NCI-H2081 (cell line): ENCODE results near the gene MROH7.
"Not testable (repeated sequence)": the region's sequence is repeated elsewhere in the genome, so short reads cannot be mapped to it uniquely, and the experiment has no call there.

Experiments used
- DNase-seq, 2 experiments: peaks; one replicate each; lab custom pipeline; 2025; lab: John Stamatoyannopoulos, UW

Gene MROH7

DNA sequence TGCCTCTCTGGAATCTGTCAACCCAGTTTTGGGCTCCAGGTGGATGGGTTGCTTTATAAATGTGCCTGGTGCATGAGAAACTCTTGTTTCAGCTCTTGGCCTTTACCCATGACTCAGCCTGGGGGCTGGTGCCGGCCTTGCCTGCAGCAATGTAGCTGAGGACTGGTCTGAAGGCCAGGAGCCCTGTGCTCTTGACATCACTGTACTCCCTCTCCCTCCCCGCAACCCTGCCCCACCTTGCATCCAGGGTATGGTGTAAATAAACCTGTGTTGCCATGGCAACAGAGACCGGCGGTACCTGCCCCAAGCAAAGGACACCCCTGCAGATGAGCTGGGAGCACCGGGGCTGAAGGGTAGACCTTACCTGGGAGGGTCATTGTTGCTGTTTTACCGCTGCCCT lies 31.5 kb upstream of the MROH7 start:
- DNase-seq = no peak

DNA sequence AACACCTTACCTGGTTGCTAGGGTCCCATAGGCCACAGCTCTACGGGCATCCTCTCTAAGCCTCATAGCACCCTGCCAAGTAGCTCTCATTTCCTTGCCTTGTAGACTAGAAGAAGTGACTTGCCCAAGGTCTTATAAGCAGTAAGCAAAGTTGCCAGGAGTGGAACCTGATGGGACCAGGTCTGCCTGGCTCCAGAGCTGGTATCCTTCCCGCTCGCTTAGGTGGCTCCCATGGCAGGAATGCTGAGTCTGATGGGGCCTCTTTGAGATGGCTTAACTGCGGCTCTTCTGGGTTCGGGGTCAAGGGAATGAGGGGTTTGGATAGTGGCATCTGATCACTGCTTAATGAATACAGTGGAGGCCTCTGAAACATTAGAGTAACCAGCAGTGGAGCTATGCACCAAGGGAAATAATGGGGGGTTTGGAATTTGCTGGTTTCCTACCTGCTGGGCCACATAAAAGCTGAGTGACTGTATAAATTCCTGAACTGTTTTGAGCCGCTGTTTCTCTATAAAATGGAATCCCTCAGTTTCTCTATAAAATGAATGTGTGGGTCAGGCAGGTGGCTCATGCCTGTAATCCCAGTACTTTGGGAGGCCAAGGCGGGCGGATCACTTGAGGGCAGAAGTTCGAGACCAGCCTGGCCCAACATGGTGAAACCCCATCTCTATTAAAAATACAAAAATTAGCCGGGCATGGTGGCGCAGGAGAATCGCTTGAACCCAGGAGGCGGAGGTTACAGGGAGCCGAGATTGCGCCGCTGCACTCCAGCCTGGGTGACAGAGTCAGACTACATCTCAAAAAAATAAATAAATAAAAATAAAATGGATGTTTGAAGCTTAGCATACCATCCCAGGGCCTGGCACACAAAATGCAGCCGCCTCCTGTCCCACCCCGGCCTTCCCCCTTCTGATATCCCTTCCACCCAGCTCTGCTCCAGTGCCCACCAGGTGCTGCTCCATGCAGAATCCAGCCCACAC lies 30.7 kb upstream of the MROH7 start:
- no peak for DNase-seq

DNA sequence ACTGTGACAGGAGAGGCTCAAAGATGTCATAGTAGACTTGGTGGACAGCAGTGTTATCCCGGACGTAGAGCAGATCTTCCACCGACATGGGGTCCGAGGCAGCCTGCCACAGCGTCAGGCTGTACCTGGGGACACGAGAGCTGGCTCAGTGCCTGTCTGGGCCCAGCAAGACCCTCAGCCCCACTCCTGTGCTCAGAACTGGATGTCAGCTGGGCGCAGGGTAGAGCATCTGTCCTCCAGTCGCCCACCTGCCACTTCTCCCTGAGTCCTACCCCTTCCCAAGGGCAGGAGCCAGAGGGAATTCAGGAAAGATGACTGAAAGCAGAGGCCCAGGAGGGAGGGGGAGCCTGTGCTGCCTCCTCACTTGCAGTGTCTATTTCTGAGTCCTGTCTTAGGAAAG lies 30.0 kb upstream of the MROH7 start:
- DNase-seq = no peak

DNA sequence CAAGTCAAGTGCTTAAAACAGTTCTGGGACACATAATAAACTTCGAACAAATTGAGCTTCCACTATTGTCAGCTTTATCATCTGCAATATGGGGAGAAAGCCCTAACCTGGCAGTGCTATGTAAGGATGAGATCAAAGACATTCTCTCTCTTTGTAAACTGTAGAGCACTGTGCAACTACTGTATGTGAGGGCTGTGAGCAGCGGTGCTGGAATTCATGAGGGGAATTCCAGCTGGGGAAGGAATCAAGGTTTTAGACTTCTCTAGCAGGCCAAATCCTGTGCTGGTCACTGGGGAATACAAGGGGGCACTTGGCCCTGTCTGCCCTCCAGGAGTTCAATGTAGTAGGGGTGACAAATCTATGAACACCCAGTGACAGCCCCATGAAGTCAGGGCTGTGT lies 27.6 kb upstream of the MROH7 start:
- no peak for DNase-seq

DNA sequence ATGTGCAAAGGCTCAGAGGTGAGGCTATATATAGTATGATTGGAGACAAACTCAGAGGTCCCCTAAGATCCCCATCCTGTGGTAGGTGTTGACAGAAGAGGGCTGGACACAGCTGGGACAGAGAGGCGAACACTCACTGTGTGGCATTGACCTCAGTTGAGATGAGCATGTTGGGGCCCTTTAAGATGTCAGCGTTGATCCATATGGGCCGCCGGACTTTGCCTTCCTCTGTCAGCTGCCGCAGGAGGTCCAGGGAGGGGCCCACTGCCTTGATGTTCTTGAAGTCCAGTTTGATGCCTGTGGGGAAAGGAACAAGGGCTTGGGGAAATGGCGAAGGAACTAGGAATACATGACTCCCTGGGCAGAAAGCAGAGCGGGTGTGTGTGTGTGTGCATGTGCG lies 27.0 kb upstream of the MROH7 start:
- no peak for DNase-seq

DNA sequence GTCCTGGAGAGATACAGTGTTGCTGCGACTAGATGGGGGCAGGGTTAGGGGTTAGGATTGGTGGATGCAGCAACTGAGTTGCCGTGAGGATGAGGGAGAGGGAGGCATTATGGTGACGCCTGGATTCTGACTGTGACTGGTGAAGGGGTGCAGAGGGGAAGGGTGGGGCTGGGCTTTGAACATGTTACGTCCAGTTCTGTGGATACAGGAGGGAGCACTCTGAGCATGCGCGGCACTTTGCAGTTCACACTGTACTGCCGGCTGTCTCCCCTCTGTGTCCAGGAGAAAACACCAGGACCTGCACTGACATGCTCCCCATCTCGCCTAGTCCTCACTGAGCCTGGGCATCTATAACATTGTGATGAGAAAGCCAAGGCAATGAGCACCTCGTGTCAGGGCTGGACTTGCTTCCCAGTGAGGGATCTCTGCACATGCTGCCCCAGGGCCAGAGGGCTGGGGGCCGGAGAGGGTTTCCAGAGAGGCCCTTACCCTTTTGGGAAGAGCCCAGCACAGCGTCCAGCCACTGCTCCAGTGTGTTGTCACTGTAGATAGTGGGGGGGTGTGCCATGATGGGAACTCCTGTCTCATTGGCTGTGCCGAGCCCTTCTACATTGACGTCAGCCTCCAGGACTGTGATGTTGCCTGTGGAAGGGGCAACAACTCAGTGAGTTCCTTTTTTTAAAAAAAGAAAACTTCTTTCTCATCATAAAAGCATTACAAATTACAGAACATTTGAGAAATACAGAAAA lies 25.9 kb upstream of the MROH7 start:
- DNase-seq = no peak

DNA sequence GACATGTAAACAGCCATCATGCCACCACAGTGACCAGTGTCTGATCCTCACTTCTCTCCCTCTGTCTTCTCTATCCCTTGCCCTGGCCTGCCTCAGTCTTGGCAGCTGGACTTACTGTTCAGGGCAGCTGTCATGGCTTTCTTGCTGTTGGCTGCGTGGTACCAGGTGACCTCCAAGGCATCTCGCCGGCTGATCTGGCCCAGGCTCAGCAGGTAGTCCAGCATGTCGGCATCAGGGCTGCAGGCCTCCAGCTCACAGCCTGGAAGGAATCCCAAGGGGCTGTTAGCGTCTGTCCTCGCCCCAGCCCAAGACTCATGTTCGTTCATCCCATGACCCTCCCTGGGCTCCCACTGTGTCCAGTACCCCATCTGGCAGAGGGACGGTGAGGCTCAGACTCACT lies 21.8 kb upstream of the MROH7 start:
- no peak for DNase-seq

DNA sequence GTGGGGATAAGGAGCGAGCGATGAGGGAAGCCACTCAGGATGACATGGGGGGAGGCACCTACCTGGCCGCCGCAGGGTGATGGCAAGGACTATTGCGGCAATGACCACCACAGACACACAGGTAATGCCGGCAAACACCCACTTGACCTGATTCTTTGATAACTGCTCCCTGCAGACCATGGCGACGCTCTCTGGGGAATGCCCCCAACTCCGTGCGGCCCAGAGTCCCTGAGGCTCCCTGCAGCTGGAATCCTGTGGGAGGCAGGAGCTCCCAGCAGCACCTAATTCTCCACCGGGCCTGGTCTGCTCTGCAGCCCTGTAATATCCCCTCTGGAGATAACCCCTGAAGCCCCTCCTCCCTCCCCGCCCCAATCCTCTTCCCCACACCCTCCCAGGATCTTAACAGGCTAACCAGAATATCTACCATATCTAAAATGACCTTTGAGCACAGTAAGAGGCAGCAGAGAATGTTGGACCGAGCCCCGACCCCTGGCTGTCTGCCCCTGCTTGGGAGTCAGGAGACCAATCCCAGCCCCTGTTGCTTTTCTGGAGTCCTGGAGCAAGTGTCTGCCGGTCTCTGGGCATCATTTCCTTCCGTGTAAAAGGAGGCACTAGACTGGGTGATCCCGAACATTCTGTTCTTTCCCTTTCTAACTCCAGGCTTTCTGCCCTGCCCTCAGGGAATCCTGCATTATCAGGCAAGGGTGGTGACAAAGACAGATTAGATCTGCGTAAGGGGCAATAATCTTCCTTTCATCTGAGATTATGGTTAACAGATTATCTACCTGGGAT lies 18.2 kb upstream of the MROH7 start, which contains the start of gene FAM151A:
TSS of gene FAM151A (minus strand) at position 310 of the 792 bp plus-strand sequence. CDS start at position 180, 130 bp downstream.
- no peak for DNase-seq

DNA sequence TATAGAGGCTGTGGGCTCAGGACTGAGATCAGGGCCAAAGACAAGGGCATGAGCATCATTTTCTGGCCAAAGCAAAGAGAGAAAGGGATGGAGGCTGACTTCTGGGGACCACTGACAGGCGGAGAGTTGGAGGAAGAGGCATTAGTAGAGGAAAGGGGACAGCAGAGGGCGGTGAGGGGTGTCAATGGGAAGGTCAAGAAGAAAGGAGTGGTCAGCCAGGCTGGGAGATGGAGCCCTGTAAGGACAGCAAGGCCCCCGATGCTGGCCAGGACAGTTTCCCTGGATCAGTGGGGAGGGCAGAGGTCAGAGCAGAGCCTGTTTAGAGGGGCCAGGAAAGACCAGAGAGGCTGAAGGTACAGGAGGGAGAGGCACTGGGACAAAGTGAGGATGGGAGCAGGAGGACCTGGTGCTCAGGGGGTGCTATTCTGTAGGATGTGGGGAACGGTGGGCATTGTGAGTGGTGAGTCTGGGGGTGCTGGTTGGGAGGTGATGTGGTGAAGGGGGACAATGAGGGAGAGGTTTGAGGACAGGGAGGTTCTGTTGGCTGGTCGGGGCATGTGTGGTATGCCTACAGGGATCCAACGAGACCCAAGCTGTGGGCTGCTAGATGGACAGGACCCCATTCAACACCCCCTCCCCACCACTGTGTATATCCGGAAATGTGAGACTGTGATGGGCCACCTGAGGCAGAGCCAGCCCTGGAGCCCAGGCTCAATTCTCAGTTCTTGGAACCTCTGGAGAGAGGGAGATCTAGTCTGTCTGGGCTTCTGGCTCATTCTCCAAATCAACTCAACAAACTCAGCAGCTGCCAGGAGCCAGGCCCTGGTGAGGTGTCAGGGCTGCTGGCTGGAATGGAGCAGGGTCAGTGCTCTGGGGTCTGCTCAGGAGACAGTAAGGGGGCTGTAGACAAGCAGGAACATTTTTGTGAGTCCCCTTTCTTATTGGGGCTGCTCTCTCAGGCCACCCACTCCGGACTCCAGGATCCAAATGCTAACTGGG lies 16.8 kb upstream of the MROH7 start:
- no peak for DNase-seq

DNA sequence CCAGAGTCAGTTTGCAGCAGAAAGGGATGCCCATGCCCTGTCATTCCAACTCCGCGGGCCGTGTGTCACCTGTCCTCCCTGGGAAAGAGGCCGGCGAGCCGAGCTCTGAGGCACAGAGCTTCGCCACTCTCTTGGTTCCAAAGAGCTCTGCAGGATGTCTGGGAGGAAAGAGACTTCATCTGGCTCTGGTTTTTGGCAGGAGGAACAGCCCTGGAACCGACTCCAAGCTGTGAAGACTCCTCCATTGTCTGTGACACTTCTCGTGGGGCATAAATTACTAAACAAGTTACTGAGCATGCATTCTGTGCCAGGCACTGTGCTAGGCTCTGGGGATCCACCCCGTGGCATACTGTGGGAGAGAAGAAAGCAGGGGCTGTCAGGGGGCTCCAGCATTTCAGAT lies 14.4 kb upstream of the MROH7 start:
- DNase-seq = no peak

DNA sequence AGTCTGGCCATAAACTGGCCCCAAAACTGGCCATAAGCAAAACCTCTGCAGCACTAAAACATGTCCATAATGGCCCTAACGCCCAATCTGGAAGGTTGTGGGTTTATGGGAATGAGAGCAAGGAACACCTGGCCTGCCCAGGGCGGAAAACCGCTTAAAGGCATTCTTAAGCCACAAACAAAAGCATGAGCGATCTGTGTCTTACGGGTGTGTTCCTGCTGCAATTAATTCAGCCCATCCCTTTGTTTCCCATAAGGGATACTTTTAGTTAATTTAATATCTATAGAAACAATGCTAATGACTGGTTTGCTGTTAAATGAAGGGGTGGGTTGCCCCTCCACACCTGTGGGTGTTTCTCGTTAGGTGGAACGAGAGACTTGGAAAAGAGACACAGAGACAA lies 5.8 kb upstream of the MROH7 start:
- DNase-seq = not testable (repeated sequence)

DNA sequence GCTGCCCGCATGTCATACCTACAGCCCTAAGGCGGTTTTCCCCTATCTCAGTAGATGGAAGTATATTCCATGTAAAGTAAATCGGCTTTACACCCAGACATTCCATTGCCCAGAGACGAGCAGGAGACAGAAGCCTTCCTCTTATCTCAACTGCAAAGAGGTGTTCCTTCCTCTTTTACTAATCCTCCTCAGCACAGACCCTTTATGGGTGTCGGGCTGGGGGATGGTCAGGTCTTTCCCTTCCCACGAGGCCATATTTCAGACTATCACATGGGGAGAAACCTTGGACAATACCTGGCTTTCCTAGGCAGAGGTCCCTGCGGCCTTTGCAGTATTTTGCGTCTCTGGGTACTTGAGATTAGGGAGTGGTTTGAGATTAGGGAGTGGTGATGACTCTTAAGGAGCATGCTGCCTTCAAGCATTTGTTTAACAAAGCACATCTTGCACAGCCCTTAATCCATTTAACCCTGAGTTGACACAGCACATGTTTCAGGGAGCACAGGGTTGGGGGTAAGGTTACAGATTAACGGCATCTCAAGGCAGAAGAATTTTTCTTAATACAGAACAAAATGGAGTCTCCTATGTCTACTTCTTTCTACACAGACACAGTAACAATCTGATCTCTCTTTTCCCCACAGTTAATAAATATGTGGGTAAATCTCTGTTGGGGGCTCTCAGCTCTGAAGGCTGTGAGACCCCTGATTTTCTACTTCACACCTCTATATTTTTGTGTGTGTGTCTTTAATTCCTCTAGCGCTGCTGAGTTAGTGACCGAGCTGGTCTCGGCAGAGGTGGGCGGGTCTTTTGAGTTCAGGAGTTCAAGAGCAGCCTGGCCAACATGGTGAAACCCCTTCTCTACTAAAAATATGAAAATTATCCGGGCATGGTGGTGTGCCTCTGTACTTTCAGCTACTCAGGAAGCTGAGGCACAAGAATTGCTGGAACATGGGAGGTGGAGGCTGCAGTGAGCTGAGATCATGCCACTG lies 4.8 kb upstream of the MROH7 start:
- DNase-seq = not testable (repeated sequence)

DNA sequence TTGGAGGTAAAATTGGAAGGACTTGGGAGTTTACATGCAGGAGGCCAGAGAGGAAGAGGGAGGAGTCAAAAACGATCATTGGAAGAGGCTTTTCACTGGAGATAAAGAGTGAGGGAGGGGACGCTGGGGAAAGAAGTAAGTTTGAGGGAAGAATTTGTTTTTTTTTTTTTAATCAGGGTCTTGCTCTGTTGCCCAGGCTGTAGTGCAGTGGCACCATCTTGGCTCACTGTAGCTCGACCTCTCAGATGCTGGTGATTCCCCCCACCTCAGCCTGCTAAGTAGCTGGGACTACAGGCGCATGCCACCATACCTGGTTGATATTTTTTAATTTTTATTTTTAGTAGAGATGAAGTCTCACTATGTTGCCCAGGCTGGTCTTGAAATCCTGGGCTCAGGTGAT lies 1.2 kb upstream of the MROH7 start:
- no peak for DNase-seq

DNA sequence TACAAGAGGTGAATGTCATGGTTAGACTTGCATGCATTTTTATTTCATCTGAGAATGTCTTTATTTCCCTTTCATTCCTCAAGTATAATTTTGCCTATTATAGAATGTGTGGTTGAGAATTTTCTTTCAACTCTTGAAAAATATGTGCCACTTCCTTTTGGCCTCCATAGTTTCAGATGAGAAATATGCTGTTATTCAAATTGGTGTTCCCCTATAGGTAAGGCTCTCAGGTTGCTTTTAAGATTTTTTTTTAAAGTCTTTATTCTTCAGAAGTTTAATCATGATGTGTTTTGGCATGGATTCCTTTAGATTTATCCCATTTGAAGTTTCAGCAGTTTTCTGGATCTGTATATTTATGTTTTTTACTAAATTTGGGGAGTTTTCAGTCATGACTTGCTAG lies 2.1 kb downstream of the MROH7 start:
- no peak for DNase-seq

DNA sequence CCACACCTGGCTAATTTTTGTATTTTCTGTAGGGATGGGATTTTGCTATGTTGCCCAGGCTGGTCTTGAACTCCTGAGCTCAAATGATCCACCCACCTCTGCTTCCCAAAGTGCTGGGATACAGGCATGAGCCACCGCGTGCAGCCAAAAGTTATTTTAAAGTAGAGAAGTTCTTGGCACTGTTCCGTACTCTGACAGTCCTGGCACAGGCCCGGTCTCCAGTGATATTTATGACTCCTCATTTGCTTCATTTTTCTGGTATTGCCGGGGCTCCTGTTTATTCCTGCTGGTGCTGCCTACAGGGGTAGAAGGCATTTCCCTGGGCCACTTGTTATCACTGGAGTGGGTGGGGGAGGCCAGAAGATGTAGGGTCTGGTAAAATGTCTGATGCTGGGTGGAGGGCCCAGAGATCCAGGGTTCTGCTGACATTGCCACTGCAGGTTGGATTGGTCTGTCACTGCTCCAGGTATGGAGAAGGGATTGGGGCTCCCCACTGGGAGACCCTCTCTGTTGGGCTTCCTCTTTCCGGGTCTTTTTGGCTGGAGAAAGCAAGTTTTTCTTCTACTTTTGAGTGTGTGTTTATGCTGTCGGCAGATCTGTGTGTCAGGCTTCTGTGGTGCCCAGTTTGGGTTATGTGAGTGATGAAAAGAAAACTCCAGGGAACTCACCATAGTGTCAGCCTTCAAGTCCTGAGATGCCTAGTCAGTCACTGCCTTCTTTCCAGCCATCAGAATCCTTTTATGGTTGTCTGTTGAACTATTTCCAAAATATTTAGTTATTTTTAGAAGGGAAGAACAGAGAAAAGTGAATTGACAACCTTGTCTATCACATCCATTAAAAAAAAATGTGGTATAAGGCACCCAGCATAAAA lies 4.5 kb downstream of the MROH7 start:
- DNase-seq = no peak

DNA sequence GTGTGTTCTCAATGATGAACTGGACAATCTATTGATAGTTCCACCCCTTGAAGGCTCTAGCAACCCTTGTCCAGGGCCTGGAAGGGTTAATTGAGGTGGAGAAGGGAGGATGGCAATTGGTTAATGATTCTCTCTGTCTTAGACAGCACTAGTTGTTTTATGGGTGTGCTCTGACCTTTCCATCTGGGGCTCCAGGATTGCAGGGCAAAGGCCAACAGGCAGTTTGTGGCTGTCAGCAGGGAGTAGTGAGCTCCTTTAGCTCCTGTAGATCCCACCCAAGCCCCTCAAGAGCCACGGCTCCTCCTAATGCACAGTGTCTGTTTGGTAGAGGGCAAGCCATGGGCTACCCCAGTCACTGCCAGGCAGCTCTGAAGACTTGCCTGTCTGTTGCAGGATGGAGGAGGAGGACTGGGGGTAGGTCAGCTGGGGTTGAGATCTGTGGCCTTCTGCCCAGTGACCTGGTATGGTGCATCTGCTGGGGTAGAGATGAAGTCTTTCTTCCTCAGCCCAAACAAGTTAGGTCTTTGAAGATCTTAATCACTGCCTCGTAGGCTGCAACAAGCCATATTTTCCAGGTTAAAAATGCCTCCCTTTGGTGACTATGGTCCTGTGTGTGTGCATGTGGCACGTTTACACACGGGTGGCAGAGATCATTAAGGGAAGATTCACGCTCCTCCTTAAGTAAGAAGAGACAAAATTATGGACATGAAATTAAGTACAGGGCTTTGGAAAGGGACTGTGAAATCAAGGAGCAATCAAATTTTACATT lies 7.7 kb downstream of the MROH7 start:
- no peak for DNase-seq

DNA sequence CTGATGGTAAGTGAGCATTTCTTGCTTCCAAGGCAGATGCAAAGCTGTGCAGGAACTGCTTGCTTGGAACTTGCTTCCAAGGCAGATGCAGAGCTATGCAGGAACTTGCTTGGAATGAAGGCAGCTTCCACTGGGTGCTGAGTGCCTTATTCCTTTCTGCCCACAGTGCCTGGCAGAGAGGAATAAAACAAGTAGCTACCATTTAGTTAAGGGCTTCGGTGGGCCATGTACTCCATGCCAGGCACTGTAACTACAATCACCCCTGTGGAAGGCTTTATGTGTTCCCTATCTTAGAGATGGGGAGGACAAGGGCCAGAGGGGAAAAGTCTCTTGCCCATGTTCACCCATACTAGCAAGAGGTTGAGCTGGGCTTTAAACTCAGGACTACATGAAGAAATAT lies 8.3 kb downstream of the MROH7 start:
- DNase-seq = no peak

DNA sequence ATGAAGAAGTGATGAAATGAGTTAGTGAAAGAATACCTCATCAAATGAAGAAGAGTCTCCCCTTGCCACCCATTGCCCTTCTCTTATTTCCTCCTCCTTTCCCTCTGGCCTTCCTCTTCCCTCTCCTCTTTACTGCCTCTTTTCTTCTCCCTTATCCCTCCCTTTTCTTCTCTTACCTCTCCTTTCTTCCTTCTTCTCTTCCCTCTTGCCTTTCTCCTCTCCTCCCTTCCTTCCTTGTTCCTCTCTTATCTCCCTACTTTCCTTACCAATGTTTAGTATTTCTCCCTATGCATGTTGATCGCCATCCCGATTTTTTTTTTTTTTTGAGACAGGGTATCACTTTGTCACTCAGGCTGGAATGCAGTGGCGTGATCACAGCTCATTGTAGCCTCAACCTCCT lies 8.8 kb downstream of the MROH7 start:
- no peak for DNase-seq
